CD4-positive, alpha-beta T cell treated with Interferon gamma for 1 hour (primary cell): ENCODE measurements around the gene NME9.

Experiments used
- DNase-seq: peaks from one replicate; pipeline ENCODE4 v3.0.0-alpha.2; 2020

NME9 gene

GRCh38 chr3:138361561-138361971, 31.9 kb upstream of the NME9 start:
- no peak for DNase-seq

- DNase-seq = no peak
These were observed 31.3 kb upstream of the NME9 start for GRCh38 chr3:138360869-138361525.

- no peak for DNase-seq
These were observed 30.5 kb upstream of the NME9 start for GRCh38 chr3:138359919-138360868.

- DNase-seq = no peak
These were observed 29.7 kb upstream of the NME9 start for GRCh38 chr3:138359148-138359918.

GRCh38 chr3:138356730-138357405, 27.2 kb upstream of the NME9 start:
- DNase-seq = no peak

- DNase-seq = no peak
These were observed 25.4 kb upstream of the NME9 start for GRCh38 chr3:138355071-138355470.

GRCh38 chr3:138354376-138354775, 24.7 kb upstream of the NME9 start:
- DNase-seq = no peak

GRCh38 chr3:138351916-138352550, 22.4 kb upstream of the NME9 start:
- no peak for DNase-seq

GRCh38 chr3:138351151-138351550, 21.5 kb upstream of the NME9 start:
- DNase-seq = no peak

GRCh38 chr3:138349926-138350665, 20.4 kb upstream of the NME9 start:
- DNase-seq = no peak

- DNase-seq = no peak
These were observed 19.4 kb upstream of the NME9 start for GRCh38 chr3:138348754-138349739.

GRCh38 chr3:138347960-138348753, 18.5 kb upstream of the NME9 start, which contains the start of gene MRAS:
MRAS (plus strand) TSS chr3:138348579; CDS start chr3:138372884, 24,305 bp downstream.
- DNase-seq = peak; percentile 10

GRCh38 chr3:138344754-138345153, 15.1 kb upstream of the NME9 start:
- DNase-seq = no peak

GRCh38 chr3:138340511-138340910, 10.9 kb upstream of the NME9 start:
- no peak for DNase-seq

- no peak for DNase-seq
These were observed 9.2 kb upstream of the NME9 start for GRCh38 chr3:138338811-138339210.

- DNase-seq = no peak
These were observed 8.6 kb upstream of the NME9 start for GRCh38 chr3:138338244-138338643.

GRCh38 chr3:138336454-138336999, 6.9 kb upstream of the NME9 start:
- no peak for DNase-seq

GRCh38 chr3:138334608-138335007, 5.0 kb upstream of the NME9 start:
- no peak for DNase-seq
